Measurements from ENCODE around the gene NOL9. TPM values are rescaled to one million over a fixed set of nuclear protein-coding genes. Genes with fewer than 3 reads are reported as not detected.

The NOL9 gene
- total RNA-seq = 10 to 100 TPM in 2 of 4 donors, 1 to 10 TPM in 2; 4.7 to 44.8 (median 23.7) TPM

GRCh38 chr1:6554031-6554906, at the start of gene NOL9:
NOL9 (minus strand) TSS chr1:6554513; CDS start chr1:6554502, 11 bp downstream.
- Histone ChIP-seq H3K27me3 (no peaks in the 10 kb centered on the region), H3K4me1 (peaks cover 7% of the 10 kb centered on the region in 2 donors), H3K4me3 (peak within 1 kb of the TSS; percentile 86 to 91), H3K36me3 (no peaks in the 10 kb centered on the region), H3K27ac (peak within 1 kb of the TSS; percentile 77 to 86), H3K9me3 (no peaks in the 10 kb centered on the region)
- TF ChIP-seq POLR2A (IDR thresholded peaks at IDR 0.05) (peak; percentile 17 to 54), CTCF (IDR thresholded peaks at IDR 0.05) (peak; percentile 95 to 99 (median 98))
- intact Hi-C loops (cut with DNase I; ENCODE audit: low total_unique reads) = loop anchor here (2.0 to 10.0 kb wide), 2 partner anchors 47 to 81 kb away; no protein-coding TSS in a partner anchor
- peak; percentile 93 to 96 for DNase-seq

- intact Hi-C loops (cut with DNase I; ENCODE audit: low total_unique reads) = no loop called here
- peak overlapping the region; percentile 74 to 95 for H3K4me3 ChIP-seq
- no peaks in the 10 kb centered on the region for H3K9me3 ChIP-seq
- H3K27ac ChIP-seq = peak overlapping the region; percentile 99 to 100
- H3K4me1 ChIP-seq = peaks cover 3 to 12% of the 10 kb centered on the region in 2 donors
- no peak for TF ChIP-seq POLR2A (IDR thresholded peaks at IDR 0.05)
- TF ChIP-seq CTCF (IDR thresholded peaks at IDR 0.05) = peak in 3 of 4 experiments; percentile 4 to 18 (median 12)
- no peaks in the 10 kb centered on the region for H3K27me3 ChIP-seq
- DNase-seq = peak; percentile 71 to 75
- H3K36me3 ChIP-seq = no peaks in the 10 kb centered on the region
Observed at GRCh38 chr1:6603238-6603914, 49.1 kb upstream of the NOL9 start.

GRCh38 chr1:6602669-6603237, 48.4 kb upstream of the NOL9 start, which contains the start of gene KLHL21:
KLHL21 (minus strand) TSS chr1:6602869; CDS start chr1:6602817, 52 bp downstream.
- Histone ChIP-seq H3K4me3 (peak within 1 kb of the TSS; percentile 74 to 95), H3K27me3 (no peaks in the 10 kb centered on the region), H3K36me3 (no peaks in the 10 kb centered on the region), H3K9me3 (no peaks in the 10 kb centered on the region), H3K4me1 (peaks cover 3 to 18% of the 10 kb centered on the region in 2 donors), H3K27ac (peak within 1 kb of the TSS; percentile 99 to 100)
- intact Hi-C loops (cut with DNase I; ENCODE audit: low total_unique reads) = no loop called here
- DNase-seq = peak; percentile 88 to 91
- peak in 2 of 4 experiments; percentile 5 to 22 for TF ChIP-seq CTCF (IDR thresholded peaks at IDR 0.05)
- peak; percentile 74 to 91 for TF ChIP-seq POLR2A (IDR thresholded peaks at IDR 0.05)

GRCh38 chr1:6601923-6602668, 47.8 kb upstream of the NOL9 start:
- Histone ChIP-seq H3K9me3 (no peaks in the 10 kb centered on the region), H3K27ac (peak overlapping the region; percentile 99 to 100), H3K4me3 (peak overlapping the region; percentile 74 to 95), H3K36me3 (no peaks in the 10 kb centered on the region), H3K27me3 (no peaks in the 10 kb centered on the region), H3K4me1 (peaks cover 9 to 23% of the 10 kb centered on the region in 2 donors)
- intact Hi-C loops (cut with DNase I; ENCODE audit: low total_unique reads) = loop anchor here (2.0 kb wide), 1 partner anchor 47 kb away; the partner anchor contains the start of genes NOL9 and TAS1R1
- TF ChIP-seq POLR2A (IDR thresholded peaks at IDR 0.05) (no peak), CTCF (IDR thresholded peaks at IDR 0.05) (no peak)
- DNase-seq = peak; percentile 56 to 57
